T-helper 1 cell treated with Interleukin-12 subunit alpha and Interleukin-12 subunit beta and Interleukin-4 antibody, amounts not matched to agents 30 ng/mL and 1 ng/mL, for 36 hours (primary cell): Measurements from ENCODE around the gene CCDC63. TPM values are rescaled to one million over a fixed set of nuclear protein-coding genes. Genes with fewer than 3 reads are reported as not detected.
"Not testable (repeated sequence)": the region's sequence is repeated elsewhere in the genome, so short reads cannot be mapped to it uniquely, and the experiment has no call there.

Experiments used
- intact Hi-C: fragments of 100-400 bp; cut with micrococcal nuclease; formaldehyde crosslinking; loops from one replicate; pipeline ENCODE4 v1.15.1; 2024
- total RNA-seq: library from RNA; stranded (reverse); gene quantifications from 2 replicates; pipeline ENCODE4 v1.2.3, GENCODE V29; 2022

Gene CCDC63
- total RNA-seq, 1 donor from 2014 or later, result not detected

DNA sequence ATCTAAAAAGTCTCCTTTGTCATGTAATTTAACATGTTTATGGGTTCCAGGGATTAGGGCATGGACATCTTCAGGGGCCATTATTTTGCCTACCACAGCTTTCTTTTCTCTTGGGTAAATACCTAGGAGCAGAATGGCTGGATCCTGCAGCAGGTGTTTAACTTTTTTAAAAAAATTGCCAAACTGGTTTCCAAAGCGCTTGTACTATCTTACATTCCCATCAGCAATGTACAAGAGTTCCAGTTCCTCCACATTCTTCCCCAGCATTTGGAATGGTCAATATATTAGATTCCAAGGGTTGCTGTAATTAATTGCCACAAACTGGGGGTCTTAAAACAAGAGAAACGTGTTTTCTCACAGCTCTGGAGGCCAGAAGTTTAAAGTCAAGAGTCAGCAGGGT lies 101.3 kb downstream of the CCDC63 start:
- intact Hi-C loops, result no loop called here

DNA sequence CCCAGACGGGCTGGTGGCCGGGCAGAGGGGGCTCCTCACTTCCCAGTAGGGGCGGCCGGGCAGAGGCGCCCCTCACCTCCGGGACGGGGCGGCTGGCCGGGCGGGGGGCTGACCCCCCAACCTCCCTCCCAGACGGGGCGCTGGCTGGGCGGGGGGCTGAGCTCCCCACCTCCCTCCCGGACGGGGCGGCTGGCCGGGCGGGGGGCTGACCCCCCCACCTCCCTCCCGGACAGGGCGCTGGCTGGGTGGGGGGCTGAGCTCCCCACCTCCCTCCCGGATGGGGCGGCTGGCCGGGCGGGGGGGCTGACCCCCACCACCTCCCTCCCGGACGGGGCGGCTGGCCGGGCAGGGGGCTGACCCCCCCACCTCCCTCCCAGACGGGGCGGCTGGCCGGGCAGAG lies 103.7 kb downstream of the CCDC63 start:
- intact Hi-C loops, result not testable (repeated sequence)

GRCh38 chr12:110950867-110951266 lies 104.1 kb downstream of the CCDC63 start:
- intact Hi-C loops, result not testable (repeated sequence)

Other genes with a start within 250 kb of the CCDC63 start
- gene TCTN1, start 232.9 kb upstream of the CCDC63 start, total RNA-seq, result 3.2 and 4.2 TPM in 2 replicates
- 8.9 and 10.6 TPM in 2 replicates for gene HVCN1, start 157.9 kb upstream of the CCDC63 start, total RNA-seq
- 232 and 234 TPM in 2 replicates for gene PPP1CC, start 104.1 kb upstream of the CCDC63 start, total RNA-seq
- gene MYL2, start 73.6 kb downstream of the CCDC63 start, total RNA-seq, result not detected in 2 replicates
- 0.34 and 0.46 TPM in 2 replicates for gene CUX2, start 187.2 kb downstream of the CCDC63 start, total RNA-seq